GM21723 (cell line): ENCODE data around the gene CYLD.

Experiments used
- ATAC-seq: cut with Tn5 transposase; IDR thresholded peaks from one replicate; pipeline ENCODE4 v1.9.1; 2021; ENCODE audit warnings: mild to moderate bottlenecking, moderate library complexity; ENCODE audit not compliant: unreplicated experiment

Gene CYLD

DNA sequence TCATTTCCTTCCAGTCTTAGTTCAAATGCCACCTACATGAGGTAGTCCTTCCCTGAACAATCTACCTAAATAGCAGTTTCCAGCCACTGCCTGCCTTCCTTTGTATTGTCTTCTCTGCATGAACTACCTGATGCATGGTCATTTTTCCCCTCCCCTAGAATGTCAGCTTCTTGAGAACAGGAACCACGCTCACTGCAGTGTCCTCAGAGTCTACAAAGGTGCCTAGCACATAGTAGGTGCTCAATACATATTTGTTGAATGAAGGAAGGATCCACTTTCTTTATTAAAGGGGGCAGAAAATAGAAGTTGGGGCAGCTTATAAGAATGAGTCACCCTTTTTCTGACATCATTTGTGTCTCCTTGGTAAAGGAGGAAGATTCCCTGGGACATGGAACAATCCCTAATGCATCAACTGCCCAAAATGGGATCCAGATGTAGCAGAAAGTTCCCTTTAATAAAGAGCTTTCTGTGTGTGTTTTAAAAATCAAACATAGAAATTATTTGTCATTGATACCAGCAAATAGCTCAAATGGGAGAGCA is 4.4 kb upstream of the CYLD start:
- ATAC-seq: no peak

DNA sequence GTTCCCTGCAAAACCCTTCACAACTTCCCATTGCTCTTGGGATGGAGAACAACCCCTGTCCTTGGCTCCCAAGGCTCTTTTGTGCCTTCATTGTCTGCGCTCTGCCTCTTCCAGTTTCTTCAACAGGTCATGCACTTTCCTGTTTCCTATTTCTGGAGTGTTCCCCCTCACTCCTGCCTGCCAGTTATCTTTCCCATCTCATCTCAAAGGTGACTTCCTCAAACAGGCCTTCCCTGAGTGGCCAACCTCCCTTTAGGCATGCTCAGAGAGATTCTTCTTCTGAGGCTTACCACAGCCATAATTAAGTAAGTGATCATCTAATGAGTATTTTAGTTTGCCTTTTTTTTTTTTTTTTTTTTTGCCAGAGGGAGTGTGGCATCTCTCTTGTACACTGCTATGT is 2.9 kb upstream of the CYLD start:
- ATAC-seq: no peak

DNA sequence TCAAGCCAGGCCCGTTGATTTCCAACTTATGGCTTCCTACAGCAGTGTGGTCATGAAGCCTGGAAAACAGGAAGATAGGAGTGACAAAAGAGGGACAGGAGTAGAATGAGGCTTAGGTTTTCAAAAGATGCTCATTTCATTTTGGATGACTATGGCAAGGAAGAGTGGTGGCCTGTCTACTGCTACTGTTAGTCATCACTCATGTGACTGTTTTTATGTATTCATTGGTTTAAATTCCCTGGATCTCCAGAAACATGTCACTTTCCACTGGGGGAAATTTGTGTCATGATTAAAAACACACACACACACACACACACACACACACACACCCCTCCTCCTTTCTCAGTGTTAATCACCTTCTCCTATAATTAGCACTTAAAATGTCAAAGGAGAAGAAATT is 1.1 kb upstream of the CYLD start:
- no peak for ATAC-seq

DNA sequence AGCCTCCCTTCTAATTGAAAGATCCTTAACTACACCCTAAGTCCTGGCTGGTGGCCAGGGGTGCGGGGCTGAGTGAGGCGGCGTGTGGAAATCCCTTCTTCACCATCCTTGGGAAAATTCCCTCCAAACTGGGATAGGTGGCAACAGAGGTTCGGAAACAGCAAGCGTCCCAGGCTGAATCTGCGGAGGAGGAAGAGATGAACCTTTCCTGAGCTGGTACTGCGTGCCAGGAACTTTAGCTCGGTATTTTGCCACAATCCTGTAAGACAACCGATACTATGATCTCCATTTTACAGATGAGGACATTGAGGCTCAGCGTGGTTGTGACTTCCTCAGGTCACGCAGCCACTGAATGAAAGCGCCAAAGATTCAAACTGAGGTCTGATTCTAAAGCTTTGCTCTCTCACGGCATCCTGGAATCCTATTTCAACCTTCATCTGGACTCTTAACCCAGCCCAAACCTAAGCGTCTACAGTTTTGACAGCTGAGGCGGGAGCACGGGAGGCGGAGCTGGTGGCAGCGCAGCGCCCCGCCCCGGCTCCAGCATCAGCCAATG is 583 bp upstream of the CYLD start:
- ATAC-seq: peak; percentile 3

DNA sequence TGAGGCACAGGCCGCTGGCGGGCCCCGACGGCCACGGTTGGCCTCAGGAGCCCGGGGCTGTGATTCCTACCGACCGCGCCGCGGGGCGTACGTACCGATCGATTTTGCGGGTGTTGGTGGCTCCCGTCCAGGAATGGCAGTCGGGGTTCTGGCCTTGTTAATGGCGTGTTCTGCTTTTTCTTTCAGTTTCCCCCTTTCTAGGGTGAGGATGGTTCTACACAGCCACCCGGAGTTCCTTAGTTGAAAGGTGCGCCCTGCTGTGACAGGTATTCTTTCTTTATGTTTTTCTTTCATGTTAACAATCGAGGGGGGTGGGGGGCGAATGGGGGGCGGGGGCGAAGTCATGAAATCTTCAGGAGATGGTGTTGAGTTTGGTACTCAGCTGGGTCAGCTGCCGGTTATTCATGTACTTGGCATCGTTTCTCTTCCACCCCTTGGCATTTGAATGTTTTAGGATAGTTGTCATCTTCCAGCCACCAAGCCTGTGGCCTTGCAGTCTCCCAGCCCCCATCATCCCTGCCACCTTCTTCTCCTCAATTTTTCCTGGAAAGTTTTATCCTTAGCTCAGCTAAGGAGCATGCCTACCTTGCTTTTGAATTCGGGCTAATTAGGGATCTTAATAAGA is 802 bp downstream of the CYLD start:
- ATAC-seq: peak; percentile 15

DNA sequence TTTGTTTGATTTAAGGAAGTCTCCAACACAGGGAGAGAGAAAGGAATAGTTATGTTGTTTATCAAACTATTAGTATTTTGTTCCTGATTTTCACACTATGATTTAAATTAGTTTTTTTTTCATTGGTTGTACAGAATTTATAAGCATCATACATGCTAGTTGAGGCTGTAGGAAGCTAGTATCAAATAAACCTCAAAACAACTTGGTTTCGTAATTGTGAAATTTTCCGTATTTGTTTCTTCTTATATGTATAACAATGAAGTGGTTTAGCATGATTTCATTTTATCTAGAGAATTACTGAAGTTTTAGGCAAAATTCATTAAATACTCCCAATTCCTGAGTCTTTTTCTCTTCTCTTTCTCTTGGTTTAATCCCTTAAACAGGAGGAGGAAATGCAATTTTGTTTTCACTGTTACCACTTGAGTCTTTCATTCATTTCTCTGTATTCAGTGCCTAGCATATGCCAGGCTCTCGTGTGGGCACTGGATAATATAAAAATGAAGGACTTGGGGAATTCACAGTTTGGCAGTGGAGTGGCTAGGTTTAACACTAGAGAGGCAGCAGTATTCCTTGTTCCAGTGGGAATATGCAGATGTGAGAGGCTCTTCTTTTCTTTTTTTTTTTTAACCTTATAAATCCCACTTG is 1.8 kb downstream of the CYLD start:
- no peak for ATAC-seq

DNA sequence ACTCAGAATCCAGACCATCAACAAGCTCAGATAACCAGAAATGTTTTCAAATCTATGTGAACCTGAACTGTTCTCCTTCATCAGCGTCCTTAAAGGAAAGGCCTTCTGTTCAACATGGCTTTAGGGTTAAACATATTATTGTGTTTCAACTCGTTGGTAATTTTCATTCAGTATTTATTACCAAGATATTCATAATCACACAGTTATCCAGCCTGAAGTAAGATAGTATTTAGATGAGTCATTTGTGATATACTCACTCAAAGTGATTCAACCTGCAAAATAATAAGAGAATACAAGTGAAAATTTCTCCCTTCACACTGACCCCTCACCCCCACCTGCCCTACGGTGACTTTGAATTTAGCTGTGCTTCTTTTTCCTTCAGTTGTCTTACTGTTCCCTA is 3.0 kb downstream of the CYLD start:
- ATAC-seq: no peak

DNA sequence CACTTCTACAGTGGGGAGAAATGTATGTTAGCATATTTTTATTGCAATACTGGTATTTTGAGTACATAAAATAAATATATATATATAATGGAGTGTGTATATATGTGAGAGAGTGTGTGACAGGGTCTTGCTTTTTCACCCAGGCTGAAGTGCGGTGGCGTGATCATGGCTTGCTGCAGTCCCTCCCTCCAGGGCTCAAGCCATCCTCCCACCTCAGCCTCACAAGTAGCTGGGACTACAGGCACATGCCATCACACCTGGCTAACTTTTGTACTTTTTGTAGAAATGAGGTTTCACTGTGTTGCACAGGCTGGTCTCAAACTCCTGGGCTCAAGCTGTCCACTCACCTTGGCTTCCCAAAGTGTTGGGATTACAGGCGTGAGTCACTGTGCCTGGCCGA is 4.1 kb downstream of the CYLD start:
- no peak for ATAC-seq

DNA sequence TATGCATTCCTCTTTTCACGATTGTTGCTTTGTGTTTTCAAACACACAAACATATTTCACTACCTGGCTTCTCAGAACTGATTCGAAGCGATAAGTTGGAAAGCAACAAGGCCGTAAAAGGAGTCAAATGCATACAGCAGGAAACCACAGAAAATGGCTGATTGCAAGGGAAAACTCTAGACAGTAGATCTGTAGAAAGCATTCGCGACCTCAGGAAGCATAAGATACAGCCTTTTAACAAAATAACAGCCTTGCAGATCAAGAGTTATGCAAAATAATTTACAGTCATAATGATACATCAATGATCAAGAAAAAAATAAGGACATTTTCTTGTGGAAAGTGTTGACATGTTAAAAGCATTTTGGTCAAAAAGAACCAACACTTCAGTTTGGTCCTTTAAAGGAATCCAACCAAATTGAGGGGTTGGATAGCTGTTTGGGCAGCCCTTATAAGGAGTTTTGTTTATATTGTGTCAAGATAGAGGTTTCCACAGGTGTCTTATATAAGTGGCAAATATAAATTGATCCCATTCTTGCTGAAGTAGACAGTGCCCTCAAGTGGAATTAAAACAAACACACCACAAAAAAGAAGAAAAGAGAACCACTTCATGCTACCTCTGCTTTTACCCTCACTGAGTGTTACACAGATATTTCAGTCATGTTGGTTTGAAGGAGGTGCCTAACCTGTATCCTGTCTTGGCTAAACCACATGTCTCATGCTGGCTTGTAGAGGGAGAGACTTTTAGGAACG is 5.5 kb downstream of the CYLD start:
- peak; percentile 70 for ATAC-seq

DNA sequence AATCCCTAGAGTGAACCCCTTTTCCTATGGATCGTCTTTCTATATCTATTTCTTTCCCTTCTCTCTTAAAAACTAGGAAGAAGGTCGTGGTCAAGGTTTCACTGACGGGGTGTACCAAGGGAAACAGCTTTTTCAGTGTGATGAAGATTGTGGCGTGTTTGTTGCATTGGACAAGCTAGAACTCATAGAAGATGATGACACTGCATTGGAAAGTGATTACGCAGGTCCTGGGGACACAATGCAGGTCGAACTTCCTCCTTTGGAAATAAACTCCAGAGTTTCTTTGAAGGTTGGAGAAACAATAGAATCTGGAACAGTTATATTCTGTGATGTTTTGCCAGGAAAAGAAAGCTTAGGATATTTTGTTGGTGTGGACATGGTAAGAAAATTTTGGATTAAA is 9.6 kb downstream of the CYLD start:
- ATAC-seq: no peak

DNA sequence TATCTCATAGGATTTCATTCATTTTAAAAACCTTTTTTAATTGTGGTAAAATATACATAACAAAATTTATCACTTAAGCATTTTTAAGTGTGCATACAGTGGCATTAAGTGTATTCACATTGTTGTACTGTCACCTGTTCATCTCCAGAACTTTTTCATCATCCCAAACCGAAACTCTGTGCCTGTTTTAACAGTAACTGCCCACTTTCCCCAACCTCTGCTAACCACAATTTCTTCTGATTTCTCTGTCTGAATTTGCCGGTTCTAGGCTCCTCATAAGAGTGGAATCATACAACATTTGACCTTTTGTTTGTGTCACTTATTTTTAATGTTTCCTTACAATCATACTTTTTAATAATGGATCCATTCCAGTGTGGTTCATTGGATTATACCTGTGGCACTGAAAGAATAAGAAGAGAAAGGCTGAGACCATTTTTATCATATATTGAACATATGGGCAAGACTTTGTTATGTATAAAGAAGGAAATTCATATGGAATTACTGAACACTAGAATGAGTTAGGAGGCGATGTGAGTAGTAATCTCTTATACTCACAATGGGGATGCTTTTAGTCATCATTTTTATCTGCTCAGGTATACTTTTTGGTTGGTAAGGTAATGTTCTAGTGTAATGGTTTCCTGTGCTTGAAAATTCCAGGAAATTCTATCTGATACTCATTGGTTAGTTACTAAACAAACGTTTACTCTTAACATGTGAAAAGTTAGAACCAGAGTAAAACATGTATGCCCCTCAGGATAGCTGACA is 10.8 kb downstream of the CYLD start:
- no peak for ATAC-seq

DNA sequence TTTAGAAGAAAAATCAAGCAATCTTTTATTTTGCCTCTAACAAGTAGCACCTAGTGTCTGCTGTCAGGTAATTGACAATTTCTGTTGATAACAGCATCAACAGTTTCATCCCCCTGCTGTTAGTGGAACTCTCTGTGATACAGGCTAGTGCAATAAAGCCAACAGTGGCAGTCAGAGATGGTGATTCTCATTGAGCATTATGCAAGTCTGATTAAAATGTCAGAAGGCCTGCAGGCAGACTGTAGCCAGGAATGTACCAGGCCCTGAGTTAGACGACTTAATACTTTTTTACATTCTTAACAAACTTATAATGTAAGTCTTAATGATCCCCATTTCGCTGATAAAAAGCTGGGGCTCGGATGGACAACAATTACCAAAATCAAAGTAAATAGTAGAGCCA is 14.6 kb downstream of the CYLD start:
- ATAC-seq: no peak

DNA sequence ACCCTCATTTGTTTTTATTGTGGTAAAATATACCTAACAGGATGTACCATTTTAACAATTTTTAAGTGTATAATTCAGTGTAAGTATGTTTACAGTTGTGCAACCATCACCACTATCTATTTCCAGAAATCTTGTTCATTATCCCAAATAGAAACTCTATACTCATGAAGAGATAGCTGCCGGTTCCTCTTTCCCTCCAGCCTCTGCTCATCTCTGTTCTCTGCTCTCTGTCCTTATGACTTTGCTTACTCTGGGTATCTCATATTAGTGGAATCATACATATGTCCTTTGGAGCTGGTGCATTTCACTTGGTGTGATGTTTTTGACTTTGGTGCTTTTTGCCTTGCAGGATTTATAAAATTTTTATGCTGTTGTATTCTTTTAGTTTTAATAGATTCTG is 19.4 kb downstream of the CYLD start:
- no peak for ATAC-seq

DNA sequence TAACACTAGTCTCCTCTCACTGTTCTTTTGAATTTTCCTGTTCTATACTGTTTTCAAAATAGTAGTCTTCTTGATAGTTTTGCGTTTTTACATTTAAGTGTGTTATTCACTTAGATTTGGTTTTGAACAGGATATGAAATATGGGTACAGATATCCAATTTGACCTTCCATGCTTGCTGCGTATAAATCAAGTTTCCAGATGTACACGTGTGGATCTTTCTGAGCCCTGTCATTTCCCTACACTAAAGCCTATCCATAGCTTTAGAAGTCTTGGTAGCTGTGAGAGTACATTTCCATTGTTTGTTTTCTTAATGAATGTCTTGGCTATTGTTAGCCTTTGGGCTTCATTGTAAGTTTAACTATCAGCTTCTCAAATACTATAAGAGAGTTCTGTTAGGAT is 20.4 kb downstream of the CYLD start:
- no peak for ATAC-seq

DNA sequence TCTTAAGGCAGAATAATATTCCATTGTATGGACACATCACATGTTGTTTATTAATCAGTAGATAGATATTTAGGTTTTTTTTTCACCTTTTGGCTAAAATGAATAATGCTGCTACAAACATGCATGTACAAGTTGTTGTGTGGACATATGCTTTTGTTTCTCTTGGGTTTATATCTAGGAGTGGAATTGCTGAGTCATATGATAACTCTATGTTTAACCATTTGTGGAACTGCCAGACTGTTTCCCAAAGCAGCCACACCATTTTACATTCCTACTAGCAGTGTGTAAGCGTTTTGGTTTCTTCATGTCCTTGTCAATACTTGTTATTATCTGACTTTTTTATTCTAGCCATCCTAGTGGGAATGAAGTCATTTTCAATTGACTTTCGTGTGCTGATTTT is 21.3 kb downstream of the CYLD start:
- no peak for ATAC-seq

DNA sequence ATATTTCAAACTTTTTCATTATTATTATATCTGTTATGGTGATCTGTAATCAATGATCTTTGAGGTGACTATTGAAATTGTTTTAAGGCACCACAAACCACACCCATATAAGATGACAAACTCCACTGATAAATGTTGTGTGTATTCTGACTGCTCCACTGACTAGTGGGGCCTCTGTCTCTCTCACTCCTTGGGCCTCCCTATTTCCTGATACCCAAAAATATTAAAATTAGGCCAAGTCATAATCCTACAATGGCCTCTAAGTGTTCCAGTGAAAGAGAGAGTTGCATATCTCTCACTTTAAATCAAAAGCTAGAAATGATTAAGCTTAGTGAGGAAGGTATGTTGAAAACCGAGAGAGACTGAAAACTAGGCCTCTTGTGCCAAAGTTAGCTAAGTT is 23.4 kb downstream of the CYLD start:
- ATAC-seq: no peak

DNA sequence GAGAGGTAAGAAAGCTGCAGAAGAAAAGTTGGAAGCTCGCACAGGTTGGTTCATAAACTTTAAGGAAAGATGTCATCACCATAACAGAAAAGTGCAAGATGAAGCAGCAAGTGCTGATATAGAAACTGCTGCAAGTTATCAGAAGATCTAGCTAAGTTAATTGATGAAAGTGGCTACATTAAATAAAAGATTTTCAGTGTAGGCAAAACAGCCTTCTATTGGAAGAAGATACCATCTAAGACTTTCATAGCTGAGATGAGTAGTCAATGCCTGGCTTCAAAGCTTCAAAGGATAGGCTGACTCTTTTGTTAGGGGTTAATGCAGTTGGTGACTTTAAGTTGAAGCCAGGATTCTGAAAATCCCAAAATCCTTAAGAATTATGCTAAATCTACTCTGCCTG is 24.0 kb downstream of the CYLD start:
- ATAC-seq: no peak

DNA sequence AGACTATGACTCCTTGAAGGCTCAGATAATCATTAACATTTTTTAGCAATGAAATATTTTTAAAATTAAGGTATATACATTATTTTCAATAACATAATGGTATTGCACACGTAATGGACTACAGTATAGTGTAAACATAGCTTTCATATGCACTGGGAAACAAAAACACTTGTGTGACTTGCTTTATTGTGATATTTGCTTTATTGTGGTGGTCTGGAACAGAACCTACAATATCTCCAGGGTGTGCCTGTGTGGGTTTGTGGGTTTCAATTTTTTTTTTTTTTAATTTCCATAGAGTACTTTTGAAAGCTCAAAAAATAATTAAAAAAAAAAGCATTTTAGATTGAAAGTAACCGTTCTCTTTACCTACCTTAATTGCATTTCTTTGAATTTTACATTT is 25.3 kb downstream of the CYLD start:
- ATAC-seq: no peak

DNA sequence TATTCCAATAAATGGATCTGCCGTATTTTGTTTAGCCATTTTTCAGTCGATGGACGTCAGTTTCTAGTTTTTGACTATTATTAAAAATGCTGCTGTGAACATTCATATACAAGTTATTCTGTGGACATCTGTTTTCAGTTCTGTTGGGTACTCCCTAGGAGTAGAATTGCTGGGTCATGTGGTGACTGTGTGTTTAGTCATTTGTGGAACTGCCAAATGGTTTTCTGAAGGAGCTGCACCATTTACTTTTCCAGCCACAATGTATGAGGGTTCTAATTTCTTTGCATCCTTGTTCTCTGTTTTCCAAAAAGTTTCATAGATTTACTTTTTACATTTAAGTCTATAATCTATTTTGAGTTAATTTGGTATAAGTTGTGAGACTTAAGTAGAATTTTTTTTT is 29.5 kb downstream of the CYLD start:
- no peak for ATAC-seq

DNA sequence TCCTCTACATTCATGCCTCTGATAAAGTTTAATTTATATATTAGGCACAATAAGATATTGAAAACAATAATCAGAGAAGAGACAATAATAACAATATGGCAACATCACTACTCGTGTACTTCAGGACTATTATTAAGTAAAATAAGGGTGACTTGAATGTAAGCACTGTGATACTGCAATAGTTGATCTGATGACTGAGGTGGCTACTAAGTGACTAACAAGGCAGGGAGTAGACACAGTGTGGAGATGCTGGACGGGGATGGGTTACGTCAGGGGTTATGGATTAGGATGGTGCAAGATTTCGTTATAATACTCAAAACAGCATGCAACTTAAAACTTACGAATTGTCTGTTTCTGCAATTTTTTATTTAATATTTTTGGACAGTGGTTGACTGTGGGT is 32.5 kb downstream of the CYLD start:
- ATAC-seq: no peak

DNA sequence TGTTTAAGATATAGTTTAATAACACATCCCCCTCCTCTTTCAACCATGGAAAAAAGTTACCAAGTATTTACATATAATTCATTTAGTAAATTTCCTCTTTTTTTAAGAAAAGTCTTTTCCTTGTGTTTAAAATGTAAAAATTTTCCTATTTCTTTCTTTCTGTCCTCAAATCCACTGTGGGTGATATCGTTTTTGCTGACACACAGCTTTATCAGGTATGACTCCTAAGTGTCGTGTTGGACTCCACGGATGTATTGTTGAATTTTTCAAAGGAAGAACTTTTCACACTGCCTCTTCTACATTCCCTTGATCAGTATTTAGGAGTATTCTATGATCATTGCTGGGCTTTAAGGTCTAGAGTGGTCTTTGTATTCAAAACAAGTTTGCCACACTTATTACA is 33.1 kb downstream of the CYLD start:
- no peak for ATAC-seq
